MG63 (cell line): ENCODE results near the gene UBE2Q1. TPM values are rescaled to one million over a fixed set of nuclear protein-coding genes. Genes with fewer than 3 reads are reported as not detected.

Source experiments
- DNase-seq: peaks from one replicate; pipeline ENCODE4 v3.0.0-alpha.2; 2020
- H3K27me3 ChIP-seq: fragments of 250-450 bp; sonication (Bioruptor Pico); 2 replicates; pipeline ENCODE4 v1.5.1; 2020; ENCODE audit warnings: mild to moderate bottlenecking, moderate library complexity
- H3K36me3 ChIP-seq: fragments of 250-450 bp; sonication (Bioruptor Pico); 2 replicates; pipeline ENCODE4 v1.5.1; 2020; ENCODE audit warnings: mild to moderate bottlenecking, moderate library complexity
- H3K4me3 ChIP-seq: fragments of 250-450 bp; sonication (Bioruptor Pico); 2 replicates; pipeline ENCODE4 v1.5.1; 2020; ENCODE audit warnings: mild to moderate bottlenecking, moderate library complexity
- H3K9me3 ChIP-seq: fragments of 250-450 bp; sonication (Bioruptor Pico); 2 replicates; pipeline ENCODE4 v1.5.1; 2020; ENCODE audit warnings: mild to moderate bottlenecking, moderate library complexity
- total RNA-seq: library from RNA; depleted of rRNA; stranded (reverse); fragments of >200 nt; shearing (Covaris generic); gene quantifications from 2 replicates; pipeline ENCODE4 v1.2.3, GENCODE V29; 2014; ENCODE audit warnings: low replicate concordance; rRNA removed

UBE2Q1 gene
- total RNA-seq = 38.1 and 66.0 TPM in 2 replicates

DNA sequence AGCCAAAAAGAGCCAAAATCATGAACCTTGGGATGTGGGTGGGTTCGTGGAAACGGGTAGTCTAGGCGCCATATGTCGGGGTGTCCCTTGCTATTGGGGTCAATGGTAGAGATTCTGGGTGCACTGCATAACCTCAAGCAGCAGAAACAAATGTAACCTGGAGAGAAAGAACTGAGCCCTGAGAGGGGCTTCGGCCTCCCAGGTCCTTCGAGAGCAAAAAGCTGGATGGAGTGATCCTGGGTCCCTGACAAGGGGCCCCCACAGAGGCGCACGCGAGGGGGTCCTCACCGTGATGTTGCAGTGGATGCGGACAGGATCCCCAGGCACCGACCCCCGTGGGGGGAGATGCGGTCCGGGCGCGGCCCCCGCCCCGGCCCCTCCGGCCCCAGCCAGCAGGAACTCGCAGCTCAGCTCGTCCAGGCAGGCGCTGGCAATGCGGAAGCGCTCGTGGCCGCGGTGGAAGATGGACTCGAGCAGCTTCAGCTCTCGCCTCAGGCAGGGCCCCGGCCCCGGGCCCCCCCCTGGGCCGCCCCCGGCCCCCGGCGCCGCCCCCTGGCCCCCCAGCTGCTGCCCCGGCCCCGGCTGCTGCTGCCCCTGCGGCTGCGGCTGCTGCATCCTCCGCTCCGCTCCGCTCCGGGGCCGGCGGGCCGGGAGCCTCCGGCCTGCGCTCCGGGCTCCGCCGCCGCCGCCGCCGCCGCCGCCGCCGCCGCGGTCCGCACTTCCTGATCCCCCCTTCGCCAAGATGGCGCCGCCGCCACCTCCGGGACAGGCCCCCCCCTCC, at the start of gene UBE2Q1:
TSS of gene UBE2Q1 (minus strand) at position 724 of the 781 bp plus-strand sequence. CDS start at position 615, 109 bp downstream.
- H3K4me3 ChIP-seq = peak within 1 kb of the TSS; percentile 80
- DNase-seq = peak; percentile 41
- H3K27me3 ChIP-seq = no peaks in the 10 kb centered on the region
- no peaks in the 10 kb centered on the region for H3K9me3 ChIP-seq
- peaks cover 37% of the 10 kb centered on the region for H3K36me3 ChIP-seq

DNA sequence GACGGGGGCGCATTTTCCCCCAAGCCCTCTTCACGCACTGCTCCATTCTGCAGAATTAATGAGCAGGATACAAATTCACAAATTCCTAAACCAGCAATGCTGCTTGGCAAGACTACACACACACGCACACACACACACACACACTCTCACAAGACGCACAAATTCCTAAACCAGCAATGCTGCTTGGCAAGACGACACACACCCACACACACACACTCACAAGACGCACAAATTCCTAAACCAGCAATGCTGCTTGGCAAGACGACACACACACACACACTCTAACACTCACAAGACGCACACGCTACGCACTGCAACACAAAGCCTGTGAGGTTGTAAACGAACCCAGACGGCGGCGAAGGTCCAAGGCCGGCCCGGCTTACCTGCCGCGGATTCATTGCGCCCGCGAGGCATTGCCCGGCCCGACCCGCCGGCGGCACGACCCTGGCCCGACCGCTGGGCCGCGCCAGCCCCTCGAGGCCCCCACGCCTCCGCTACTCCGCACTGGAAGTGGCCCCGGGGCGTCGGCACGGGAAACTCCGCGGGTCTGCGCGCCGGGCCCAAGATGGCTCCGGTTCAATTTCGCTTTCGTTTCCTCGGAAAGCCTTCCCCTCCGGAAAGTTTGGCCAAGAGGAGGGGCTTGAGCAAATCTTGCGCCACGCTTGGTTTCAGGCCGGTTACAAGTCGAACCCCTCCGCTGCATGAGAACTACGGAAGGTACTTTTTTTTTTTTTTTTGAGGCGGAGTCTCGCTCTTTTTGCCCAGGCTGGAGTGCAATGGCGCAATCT, 49.3 kb upstream of the UBE2Q1 start, which contains the start of gene ADAR:
TSS of gene ADAR (minus strand) at position 578 of the 788 bp plus-strand sequence. CDS start at position 398, 180 bp downstream.
- no peaks in the 10 kb centered on the region for H3K9me3 ChIP-seq
- H3K4me3 ChIP-seq = peak within 1 kb of the TSS; percentile 74
- H3K36me3 ChIP-seq = peaks cover 36% of the 10 kb centered on the region
- DNase-seq = peak; percentile 97
- H3K27me3 ChIP-seq = no peaks in the 10 kb centered on the region

DNA sequence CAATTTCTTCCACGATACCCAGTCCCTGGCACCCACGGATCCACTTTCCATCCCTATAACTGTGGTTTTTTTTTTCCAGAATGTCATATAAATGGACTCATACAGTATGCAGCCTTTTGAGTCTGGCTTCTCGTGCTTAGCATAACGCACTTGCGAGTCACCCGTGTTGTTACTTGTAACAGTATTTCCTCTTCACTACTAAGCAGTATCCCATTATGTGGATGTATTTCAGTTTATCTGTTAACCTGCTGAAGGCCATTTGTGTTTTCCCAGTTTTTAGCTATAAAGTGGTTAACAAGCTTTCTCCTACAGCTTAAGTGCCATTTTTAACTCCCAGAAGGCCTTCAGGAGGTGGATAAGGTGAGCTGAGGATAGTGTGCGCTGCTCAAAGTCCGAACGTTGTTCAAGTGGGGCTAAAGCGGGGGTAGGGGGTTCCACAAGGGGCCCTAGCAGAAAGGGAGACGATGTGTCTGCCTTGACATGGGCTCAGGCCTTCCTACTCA, 48.7 kb upstream of the UBE2Q1 start:
- DNase-seq = peak; percentile 40
- H3K4me3 ChIP-seq = peak overlapping the region; percentile 74
- H3K36me3 ChIP-seq = peaks cover 41% of the 10 kb centered on the region
- H3K27me3 ChIP-seq = no peaks in the 10 kb centered on the region
- H3K9me3 ChIP-seq = no peaks in the 10 kb centered on the region

DNA sequence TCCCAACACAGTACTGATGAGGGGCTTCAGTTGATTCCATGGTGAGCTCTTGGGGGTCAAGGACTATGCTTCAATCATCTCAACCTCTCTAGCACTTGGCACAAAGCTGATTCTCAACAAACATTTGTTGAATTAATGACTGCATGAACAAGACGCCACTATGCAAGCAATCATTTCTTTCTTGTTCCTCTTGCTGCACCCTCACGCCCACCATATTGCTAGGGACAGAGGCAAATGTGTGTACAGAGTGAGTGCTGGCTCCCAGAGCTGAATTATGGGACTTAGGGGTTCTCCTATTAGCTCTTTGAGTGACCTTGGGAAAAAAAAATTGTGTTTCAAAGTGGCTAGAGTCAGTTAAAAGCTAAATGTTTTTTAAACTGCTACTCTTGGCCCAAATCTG, 47.1 kb upstream of the UBE2Q1 start:
- no peaks in the 10 kb centered on the region for H3K9me3 ChIP-seq
- H3K36me3 ChIP-seq = peaks cover 57% of the 10 kb centered on the region
- no peaks in the 10 kb centered on the region for H3K27me3 ChIP-seq
- H3K4me3 ChIP-seq = no peak overlapping the region
- DNase-seq = no peak

DNA sequence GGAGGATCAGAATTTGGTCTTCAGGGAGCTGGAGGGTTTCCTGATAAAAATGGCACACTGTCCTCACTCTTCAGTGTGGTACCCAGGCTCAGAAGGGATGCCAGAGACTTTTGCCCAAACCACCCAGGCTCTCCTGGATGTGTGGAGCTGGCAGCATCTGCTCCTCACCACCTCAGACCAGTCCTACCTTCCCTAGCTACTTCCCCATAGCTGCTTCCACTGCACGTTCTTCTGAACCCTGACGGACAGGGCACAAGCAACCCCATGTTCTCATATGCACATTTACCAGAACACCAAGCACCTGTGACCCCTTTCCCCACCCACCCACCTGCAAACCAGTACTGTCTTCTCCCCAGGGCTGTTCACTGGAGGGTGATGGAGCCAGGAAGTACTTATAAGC, 44.9 kb upstream of the UBE2Q1 start:
- no peak for DNase-seq
- no peaks in the 10 kb centered on the region for H3K9me3 ChIP-seq
- H3K4me3 ChIP-seq = no peak overlapping the region
- H3K36me3 ChIP-seq = peaks cover 80% of the 10 kb centered on the region
- H3K27me3 ChIP-seq = no peaks in the 10 kb centered on the region

DNA sequence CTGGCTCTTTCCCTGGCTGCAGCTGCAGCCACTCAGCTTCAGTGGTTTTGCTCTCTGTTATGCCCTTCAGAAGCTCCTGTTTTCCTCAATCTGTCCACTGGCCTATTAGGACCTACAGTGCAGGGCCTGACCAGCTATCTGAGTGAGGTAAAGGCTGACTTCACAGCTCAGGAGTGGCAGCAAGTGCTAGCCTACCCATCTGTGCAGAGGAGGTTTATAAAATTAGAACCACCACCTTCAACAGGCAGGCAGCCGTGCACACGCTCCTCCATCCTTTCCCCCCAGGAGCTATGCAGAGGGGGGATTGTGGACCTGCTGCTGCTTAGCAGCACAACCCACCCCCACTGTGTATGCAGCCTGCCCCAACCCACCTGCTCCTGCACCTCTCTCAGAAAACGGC, 41.2 kb upstream of the UBE2Q1 start:
- Histone ChIP-seq H3K4me3 (no peak overlapping the region), H3K27me3 (no peaks in the 10 kb centered on the region), H3K9me3 (no peaks in the 10 kb centered on the region), H3K36me3 (peaks cover 94% of the 10 kb centered on the region)
- DNase-seq = no peak

DNA sequence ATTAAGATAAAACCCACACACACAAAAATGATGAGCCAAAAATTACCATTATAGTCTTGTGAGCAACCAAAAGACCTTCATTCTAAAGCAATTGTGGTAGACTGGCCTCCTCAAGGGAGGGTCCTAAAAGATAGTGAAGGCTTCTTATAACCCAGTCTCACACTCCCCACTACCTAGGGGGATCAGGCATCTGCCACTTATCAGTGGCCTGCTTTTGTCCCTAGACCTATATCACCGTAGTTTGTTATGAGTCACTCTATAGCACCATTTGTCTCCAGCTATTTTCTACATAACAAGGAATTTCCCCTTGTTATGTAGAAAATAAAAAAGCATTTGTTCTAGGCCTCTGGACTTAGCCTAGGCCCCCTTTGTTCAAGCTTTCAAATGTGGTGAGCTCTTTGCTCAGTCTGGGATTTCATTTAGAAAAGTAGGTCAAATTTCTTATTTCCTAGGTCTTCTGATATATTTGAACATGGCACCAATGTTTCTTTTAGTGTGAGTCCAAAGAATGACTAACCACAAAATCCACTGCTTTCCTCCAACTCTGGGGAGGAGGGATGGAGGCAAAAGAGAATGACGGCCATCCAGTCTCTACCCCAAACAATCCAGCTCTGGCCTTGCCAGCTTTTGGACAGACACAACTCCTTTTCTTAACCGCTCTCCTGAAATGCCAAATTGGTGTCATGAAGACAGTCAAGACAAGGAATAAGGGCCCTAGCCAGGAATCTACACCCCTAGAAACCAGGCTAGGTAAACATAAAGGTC, 40.6 kb upstream of the UBE2Q1 start:
- DNase-seq = no peak
- no peaks in the 10 kb centered on the region for H3K27me3 ChIP-seq
- H3K9me3 ChIP-seq = no peaks in the 10 kb centered on the region
- H3K4me3 ChIP-seq = no peak overlapping the region
- peaks cover 94% of the 10 kb centered on the region for H3K36me3 ChIP-seq

DNA sequence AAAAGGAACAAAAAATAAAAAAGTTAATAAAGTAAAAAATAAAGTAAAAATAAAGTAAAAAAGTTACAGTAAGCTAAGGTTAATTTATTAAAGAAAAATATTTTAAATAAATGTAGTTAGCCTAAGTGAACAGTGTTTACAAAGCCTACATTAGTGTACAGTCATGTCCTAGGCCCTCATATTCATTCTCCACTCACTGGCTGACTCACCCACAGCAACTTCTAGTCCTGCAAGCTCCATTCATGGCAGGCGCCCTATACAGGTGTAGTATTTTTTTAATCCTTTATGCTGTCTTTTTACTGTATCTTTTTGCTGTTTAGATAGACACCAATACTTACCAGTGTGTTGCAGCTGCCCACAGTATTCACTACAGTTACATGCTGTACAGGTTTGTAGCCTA, 37.2 kb upstream of the UBE2Q1 start:
- Histone ChIP-seq H3K36me3 (peaks cover 96% of the 10 kb centered on the region), H3K4me3 (no peak overlapping the region), H3K27me3 (no peaks in the 10 kb centered on the region), H3K9me3 (no peaks in the 10 kb centered on the region)
- peak; percentile 18 for DNase-seq

DNA sequence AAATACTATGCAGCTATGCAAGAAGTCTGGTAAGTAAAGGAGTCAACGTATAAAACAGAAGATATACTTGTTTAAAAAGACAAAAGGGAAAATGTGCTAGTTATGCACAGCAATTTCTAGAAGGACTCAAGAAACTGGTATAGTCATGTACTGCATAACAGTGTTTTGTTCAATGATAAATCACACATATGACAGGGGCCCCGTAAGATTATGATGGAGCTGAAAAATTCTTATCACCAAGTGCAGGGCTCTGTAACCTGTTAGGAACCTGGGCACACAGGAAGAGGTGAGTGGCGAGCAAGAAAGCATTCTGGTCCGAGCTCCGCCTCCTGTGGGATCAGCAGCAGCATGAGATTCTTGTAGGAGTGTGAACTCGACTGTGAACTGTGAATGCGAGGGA, 36.3 kb upstream of the UBE2Q1 start:
- H3K36me3 ChIP-seq = peaks cover 96% of the 10 kb centered on the region
- no peaks in the 10 kb centered on the region for H3K27me3 ChIP-seq
- no peak for DNase-seq
- no peaks in the 10 kb centered on the region for H3K9me3 ChIP-seq
- H3K4me3 ChIP-seq = no peak overlapping the region

DNA sequence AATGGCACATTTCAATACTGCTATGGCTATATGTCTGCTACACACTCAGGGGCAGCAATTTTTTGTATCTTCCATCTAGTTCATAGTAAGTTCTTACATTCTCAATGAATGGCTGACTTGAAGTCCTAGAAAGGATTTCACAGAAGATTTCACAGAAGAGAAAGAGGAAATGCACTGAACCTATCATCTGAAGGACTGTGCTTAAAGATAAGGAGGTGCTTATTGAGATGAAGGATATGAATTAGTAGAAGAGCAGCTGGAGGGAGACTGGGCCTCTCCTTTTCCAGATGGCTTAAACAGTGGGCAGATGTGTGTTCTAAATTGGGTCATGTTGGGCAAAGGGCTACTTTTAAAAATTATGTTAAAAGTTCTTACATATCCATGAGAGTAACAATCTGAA, 34.9 kb upstream of the UBE2Q1 start:
- Histone ChIP-seq H3K36me3 (peaks cover 96% of the 10 kb centered on the region), H3K9me3 (no peaks in the 10 kb centered on the region)
- no peak for DNase-seq

DNA sequence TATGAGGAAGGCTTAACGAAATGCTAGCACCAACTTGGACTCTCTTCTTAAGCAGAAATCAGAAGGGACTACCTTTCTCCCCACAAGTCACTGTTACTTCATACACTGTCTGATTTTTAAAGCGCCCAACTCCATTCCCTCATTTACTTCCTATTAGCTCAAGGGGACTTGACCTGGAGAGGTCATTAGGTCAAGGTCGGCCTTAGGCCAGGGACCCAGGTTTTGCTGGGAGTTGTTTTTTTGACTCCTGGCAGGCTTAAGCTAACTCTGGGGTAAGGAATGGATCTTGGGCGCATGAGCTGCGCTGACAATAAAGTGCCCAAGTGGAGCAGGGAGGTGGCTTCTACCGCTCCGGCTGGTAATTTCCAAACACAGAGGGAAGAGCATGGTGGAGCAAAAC, 32.7 kb upstream of the UBE2Q1 start:
- Histone ChIP-seq H3K36me3 (peaks cover 96% of the 10 kb centered on the region), H3K9me3 (no peaks in the 10 kb centered on the region), H3K4me3 (no peak overlapping the region), H3K27me3 (no peaks in the 10 kb centered on the region)
- no peak for DNase-seq

More for the DNA sequence above, 34.9 kb upstream of the UBE2Q1 start:
- H3K4me3 ChIP-seq = no peak overlapping the region
- H3K27me3 ChIP-seq = no peaks in the 10 kb centered on the region

DNA sequence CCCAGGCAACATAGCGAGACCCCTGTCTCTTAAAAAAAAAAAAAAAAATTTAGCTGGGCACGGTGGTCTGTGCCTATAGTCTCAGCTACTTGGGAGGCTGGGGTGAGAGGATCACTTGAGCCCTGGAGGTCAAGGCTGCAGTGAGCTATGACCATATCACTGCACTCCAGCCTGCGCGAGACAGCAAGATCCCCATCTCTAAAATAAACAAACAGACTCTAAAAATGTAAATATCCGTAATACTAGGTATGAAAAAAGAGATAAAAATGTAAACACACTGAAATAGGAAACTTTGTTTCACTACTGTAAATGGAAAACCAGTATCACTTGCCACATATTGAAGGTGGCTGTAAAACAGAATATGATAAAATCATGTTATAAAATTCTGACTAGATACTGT, 32.3 kb upstream of the UBE2Q1 start:
- Histone ChIP-seq H3K36me3 (peaks cover 96% of the 10 kb centered on the region), H3K27me3 (no peaks in the 10 kb centered on the region), H3K9me3 (no peaks in the 10 kb centered on the region), H3K4me3 (no peak overlapping the region)
- no peak for DNase-seq

DNA sequence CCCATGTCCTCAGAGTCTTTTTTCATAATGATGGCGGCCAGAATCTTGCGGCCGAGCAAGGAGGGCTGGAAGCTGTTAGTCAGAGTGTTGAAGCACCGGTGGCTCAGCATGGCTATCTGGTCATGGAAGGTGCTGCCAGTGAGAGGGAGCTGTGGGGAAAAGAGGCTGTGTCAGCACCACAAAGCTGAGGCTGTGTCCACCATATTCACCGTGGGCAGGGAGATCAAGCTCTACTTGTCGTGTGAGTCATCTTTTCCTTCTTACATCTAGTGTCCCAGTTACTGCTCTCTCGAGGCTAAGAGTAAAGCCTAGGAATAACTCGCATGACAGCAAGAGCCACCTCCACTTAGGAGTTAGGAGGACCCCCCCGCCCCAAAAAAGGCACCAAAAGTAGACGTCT, 31.3 kb upstream of the UBE2Q1 start:
- peaks cover 97% of the 10 kb centered on the region for H3K36me3 ChIP-seq
- DNase-seq = no peak

DNA sequence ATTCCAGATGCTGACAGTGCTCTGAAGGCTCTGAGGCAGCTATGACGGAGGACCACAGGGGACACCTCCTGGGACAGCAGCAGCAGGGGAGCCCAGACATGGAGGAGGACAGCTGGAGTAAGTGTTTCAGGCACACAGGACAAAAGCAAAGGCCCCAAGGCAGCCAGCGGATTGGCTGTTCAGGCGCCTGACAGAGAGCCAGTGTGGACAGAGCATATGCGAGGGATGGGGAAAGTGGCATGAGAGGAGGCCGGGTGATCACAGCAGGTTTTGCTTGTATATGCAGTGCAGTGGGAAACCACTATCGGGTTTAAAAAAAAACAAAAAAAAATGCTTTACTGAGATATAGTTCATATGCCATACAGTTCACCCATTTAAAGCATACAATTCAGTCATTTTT, 28.2 kb upstream of the UBE2Q1 start:
- H3K36me3 ChIP-seq = peaks cover 96% of the 10 kb centered on the region
- H3K9me3 ChIP-seq = no peaks in the 10 kb centered on the region
- DNase-seq = no peak
- no peaks in the 10 kb centered on the region for H3K27me3 ChIP-seq
- no peak overlapping the region for H3K4me3 ChIP-seq

More for the DNA sequence above, 31.3 kb upstream of the UBE2Q1 start:
- no peaks in the 10 kb centered on the region for H3K9me3 ChIP-seq
- no peaks in the 10 kb centered on the region for H3K27me3 ChIP-seq
- no peak overlapping the region for H3K4me3 ChIP-seq

DNA sequence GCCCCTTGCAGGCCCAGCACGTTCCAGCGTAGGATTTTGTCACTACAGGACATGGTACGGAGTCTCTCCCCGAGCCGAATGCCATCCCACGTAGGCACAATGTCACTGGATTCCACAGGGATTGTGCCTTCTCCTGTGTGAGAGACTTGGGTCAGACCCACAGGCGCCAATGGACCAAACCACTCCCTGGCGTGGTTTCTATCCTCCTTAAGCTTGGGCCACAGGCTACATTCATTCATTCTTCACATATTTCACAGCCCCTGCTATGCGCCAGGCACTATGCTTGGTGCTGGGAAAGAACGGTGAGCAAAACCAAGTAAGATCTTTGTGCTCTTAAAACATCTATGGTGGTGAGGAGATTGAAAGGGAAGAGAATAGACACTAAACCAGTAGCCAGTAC, 27.8 kb upstream of the UBE2Q1 start:
- H3K27me3 ChIP-seq = no peaks in the 10 kb centered on the region
- H3K9me3 ChIP-seq = no peaks in the 10 kb centered on the region
- H3K4me3 ChIP-seq = no peak overlapping the region
- no peak for DNase-seq
- H3K36me3 ChIP-seq = peaks cover 96% of the 10 kb centered on the region

DNA sequence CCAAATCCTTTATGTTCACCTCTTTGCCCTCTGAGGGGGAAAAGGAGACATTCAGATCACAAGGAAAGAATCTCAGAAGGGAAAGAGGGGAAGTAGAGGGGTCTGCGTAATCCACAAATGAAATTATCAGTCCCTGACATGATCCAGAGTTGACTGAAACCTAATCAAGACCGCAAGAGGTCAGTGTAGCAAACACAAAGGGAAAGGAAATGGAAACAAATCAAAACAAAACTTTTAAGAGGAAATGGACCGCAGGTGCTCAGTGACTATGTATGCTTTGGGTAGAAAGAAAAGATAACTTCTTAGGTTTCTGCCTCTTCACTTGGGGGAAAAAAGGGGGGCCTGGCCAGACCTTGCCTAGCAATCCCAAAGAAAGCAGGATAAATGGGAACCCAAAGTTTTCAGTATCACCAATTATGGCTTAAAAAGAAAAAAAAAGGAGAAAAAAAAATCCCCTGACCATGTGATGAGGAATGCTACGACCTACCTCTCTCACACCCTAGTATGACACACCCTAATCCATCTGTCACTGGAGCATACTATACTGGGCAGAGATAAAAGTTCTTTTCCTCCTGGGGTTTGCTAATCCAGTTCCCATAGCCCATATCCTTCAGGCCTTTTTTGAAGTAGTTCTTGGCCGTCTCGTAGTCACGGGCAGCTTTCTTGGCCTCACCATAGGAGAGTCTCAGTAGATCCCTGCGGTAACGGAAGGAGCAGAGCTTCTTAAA, 26.0 kb upstream of the UBE2Q1 start:
- no peak overlapping the region for H3K4me3 ChIP-seq
- H3K27me3 ChIP-seq = no peaks in the 10 kb centered on the region
- H3K9me3 ChIP-seq = no peaks in the 10 kb centered on the region
- DNase-seq = no peak
- peaks cover 95% of the 10 kb centered on the region for H3K36me3 ChIP-seq
